Measurements from ENCODE around the gene TTC3. TPM values are rescaled to one million over a fixed set of nuclear protein-coding genes. Genes with fewer than 3 reads are reported as not detected.

TTC3 gene
- total RNA-seq, 2 experiments from 2014 or later, result 141 to 142 TPM

- Mint-ChIP-seq H3K27ac (peak overlapping the region; percentile 58), H3K27me3 (no peaks in the 10 kb centered on the region), H3K4me3 (no peak overlapping the region), H3K4me1 (ENCODE audit: low read depth) (peaks cover 63% of the 10 kb centered on the region), H3K9me3 (no peaks in the 10 kb centered on the region), H3K36me3 (ENCODE audit: low read depth) (peaks cover 66% of the 10 kb centered on the region)
- H3K9me3 ChIP-seq (ENCODE audit: control insufficient read depth in 1 of 2, insufficient read depth in 1 of 2, low read length in 2 of 2), result no peaks in the 10 kb centered on the region
- no peaks in the 10 kb centered on the region for H3K27me3 ChIP-seq (ENCODE audit: control insufficient read depth in 1 of 2, insufficient read depth in 2 of 2, low read length in 2 of 2)
- no peak overlapping the region for H3K4me3 ChIP-seq (ENCODE audit: low read length)
- H3K36me3 ChIP-seq (ENCODE audit: insufficient read depth, low read length), result peaks cover 37% of the 10 kb centered on the region
- POLR2A ChIA-PET, result no interaction called here
- CTCF ChIA-PET, result no interaction called here
- peaks cover 52% of the 10 kb centered on the region for H3K4me1 ChIP-seq (ENCODE audit: insufficient read depth, low read length)
- ATAC-seq (ENCODE audit: poor library complexity) (no peak), DNase-seq (no peak)
- no peak for TF ChIP-seq CTCF (IDR thresholded peaks at IDR 0.05)
- H3K27ac ChIP-seq (ENCODE audit: low read depth in 1 of 2, low read length in 2 of 2), result peak overlapping the region in 1 of 2 donors; percentile 37
- intact Hi-C loops (cut with DNase I, micrococcal nuclease), result loop anchor here (5.0 to 10.0 kb wide), 3 partner anchors 152 to 238 kb away; partner anchors contain the start of genes PIGP (in 1 of the 2) and TTC3 (in 1 of the 2)
These were observed 150.8 kb downstream of the TTC3 start for GRCh38 chr21:37223804-37224345.

GRCh38 chr21:37224861-37225839, 152.1 kb downstream of the TTC3 start:
- Mint-ChIP-seq H3K27ac (peak overlapping the region; percentile 91), H3K4me1 (ENCODE audit: low read depth) (peaks cover 50% of the 10 kb centered on the region), H3K27me3 (no peaks in the 10 kb centered on the region), H3K9me3 (no peaks in the 10 kb centered on the region), H3K36me3 (ENCODE audit: low read depth) (peaks cover 78% of the 10 kb centered on the region), H3K4me3 (peak overlapping the region; percentile 78)
- Histone ChIP-seq H3K4me1 (ENCODE audit: insufficient read depth, low read length) (peaks cover 45% of the 10 kb centered on the region), H3K4me3 (ENCODE audit: low read length) (peak overlapping the region; percentile 9), H3K9me3 (ENCODE audit: control insufficient read depth in 1 of 2, insufficient read depth in 1 of 2, low read length in 2 of 2) (no peaks in the 10 kb centered on the region), H3K36me3 (ENCODE audit: insufficient read depth, low read length) (peaks cover 40% of the 10 kb centered on the region), H3K27me3 (ENCODE audit: control insufficient read depth in 1 of 2, insufficient read depth in 2 of 2, low read length in 2 of 2) (no peaks in the 10 kb centered on the region), H3K27ac (ENCODE audit: low read depth in 1 of 2, low read length in 2 of 2) (peak overlapping the region; percentile 55 to 57)
- intact Hi-C loops (cut with DNase I, micrococcal nuclease), result loop anchor here (5.0 to 10.0 kb wide), 3 partner anchors 153 to 237 kb away; partner anchors contain the start of genes PIGP (in 1 of the 2) and TTC3 (in 1 of the 2)
- peak; percentile 13 for ATAC-seq (ENCODE audit: poor library complexity)
- peak in 13 of 14 experiments; percentile 10 to 66 (median 30) for DNase-seq
- CTCF ChIA-PET, result interaction anchor here (0.6 kb wide), 1 partner anchor 342 kb away, joined by 3 read pairs; no protein-coding TSS in a partner anchor
- POLR2A ChIA-PET, result interaction anchor here (1.2 to 2.9 kb wide), 5 partner anchors 9 to 339 kb away, joined by 3 to 13 read pairs (median 3); partner anchors contain the start of gene VPS26C
- TF ChIP-seq CTCF (IDR thresholded peaks at IDR 0.05), result no peak

Measured in CD4-positive, alpha-beta T cell (primary cell).